Left kidney (tissue), 2 donors: ENCODE data around the gene GADD45G. TPM values are rescaled to one million over a fixed set of nuclear protein-coding genes. Genes with fewer than 3 reads are reported as not detected.

ENCODE experiments used
- DNase-seq: peaks from one replicate; pipeline ENCODE4 v3.0.0-alpha.2; 2013
- polyA plus RNA-seq: library from polyadenylated mRNA; unstranded; fragments of 120-200 nt; gene quantifications from one replicate; pipeline ENCODE4 v1.2.1, GENCODE V29; 2013; ENCODE audit not compliant: insufficient read length

The GADD45G gene
- polyA plus RNA-seq, 1 donor = 1.7 TPM

DNA sequence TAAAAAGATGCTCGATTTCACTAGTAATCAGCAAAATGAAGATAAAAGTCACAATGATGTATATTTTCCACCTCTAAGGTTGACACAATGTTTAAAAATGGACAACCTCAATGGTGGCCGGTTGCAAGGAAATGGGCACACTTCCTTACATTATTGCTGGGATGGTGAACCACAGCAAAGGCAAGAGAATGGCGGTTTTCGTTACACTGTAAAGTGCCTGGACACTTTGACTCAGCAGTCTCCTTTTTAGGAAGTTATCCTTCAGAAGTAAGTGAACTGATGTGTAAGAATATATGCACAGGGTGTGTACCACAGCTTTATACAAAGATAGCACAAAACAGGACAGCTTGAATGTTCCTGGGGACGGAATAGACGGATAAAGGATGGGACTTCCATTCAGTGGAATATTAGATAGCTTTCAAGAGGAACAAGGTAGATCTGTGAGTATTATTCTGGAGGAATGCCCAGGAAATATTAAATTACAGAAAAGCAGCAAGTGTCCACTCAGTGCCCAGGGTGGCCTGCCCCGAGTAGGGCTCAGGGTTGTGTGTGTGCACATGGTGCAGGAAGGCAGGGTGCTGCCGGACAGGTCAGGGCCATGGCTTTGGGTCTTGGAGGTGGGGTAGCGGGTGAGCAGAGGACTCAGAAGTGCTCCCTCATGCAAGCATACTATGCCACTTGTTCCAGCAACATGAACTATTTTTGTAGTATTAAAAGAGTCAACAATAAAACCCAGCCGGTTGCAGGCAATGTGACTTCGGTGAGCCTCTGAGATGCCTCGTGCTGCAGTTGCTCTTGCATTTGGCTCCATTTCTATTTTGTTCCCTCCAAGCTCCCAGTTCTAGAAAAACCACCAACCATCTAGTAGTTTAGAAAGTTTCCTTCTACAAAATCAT lies 24.5 kb downstream of the GADD45G start:
- no peak for DNase-seq

DNA sequence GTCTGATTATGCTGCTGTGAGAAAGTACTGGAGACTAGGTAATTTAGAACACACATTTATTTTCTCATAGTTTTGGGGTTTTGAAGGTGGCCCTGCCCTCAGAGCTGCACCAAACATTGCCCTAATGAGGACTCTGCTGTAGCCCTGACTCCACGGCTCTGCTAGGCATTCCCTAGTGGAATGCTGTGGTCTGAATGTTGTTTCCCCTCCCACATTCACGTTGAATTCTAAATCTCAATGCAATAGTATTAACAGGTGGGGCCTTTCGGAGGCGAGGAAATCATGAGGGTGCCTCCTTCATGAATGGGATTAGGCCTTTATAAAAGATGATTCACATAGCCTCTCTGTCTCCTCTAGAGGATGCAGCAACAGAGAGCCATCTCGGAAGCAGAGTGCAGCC lies 25.7 kb downstream of the GADD45G start:
- no peak for DNase-seq

GRCh38 chr9:89631384-89631783 lies 26.6 kb downstream of the GADD45G start:
- no peak for DNase-seq

DNA sequence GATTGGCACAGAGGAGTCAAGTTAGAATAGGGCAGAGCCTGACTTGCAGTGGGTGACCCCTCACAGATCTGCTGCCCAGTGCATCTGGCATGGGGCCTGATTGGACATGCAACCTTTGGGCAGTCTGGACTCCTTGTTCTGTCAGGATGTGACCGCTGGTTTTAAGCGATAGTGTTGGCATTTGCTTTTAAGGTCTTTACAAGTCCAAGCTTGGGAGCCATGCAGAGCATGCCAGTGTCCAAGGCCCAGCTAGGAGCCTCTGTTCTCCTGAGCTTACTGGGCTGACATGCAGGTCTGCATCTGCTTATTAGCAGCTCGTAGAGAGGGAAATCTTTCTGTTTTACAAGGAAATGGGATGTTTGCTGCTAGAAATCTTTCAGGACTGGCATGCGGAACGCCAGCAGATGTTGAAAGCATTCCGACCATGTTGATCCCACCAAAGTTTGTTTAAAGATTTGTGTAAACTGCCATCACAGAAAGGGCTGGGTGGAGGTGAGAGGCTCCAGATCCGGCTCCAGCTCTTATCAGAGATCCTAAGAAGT lies 27.5 kb downstream of the GADD45G start:
- DNase-seq = no peak

- DNase-seq = no peak
Observed at GRCh38 chr9:89632736-89633135, 27.9 kb downstream of the GADD45G start.

DNA sequence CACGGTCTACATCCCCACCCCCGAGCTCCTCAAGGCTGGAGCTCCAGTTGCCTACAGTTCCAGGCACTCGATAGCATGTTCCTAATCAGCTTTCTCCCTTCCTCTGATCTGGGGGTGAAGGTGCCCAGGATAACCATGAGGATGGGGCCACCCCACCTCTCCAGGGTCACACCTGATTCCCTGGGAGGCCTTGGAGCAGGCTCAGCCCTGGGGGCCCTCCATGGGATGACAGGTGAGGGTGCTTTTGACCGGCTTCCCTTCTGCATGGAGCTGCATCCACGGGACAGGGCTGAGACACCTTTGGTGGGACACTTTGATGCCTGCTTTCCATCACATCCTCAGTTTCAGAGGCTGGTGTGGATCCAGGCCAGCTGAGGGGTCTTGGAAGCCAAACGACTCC lies 28.6 kb downstream of the GADD45G start:
- no peak for DNase-seq

- DNase-seq = no peak
Observed at GRCh38 chr9:89633920-89634319, 29.1 kb downstream of the GADD45G start.

- no peak for DNase-seq
Observed at GRCh38 chr9:89634995-89635742, 30.4 kb downstream of the GADD45G start.

DNA sequence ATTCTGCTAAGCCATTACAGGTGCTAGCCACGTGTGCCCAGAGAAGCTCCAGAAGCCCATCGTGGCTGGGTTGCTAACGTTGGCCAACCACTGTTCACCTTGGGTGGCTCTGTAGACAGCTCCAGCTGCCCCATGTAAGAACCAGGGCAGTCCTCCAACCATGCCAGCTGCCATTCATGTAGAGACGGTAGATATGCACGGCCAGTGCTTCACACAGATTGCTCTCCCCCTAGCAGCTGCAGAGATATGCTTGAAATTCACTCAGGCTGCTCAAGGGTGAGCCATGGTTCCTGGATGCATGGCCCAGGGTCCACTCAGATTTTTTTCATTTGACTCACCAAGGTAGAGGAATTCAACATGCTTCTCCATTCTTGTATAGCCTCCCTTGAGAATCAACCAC lies 31.0 kb downstream of the GADD45G start:
- DNase-seq = no peak

- DNase-seq = no peak
Observed at GRCh38 chr9:89637787-89638186, 33.0 kb downstream of the GADD45G start.

- no peak for DNase-seq
Observed at GRCh38 chr9:89638359-89638758, 33.5 kb downstream of the GADD45G start.

- no peak for DNase-seq
Observed at GRCh38 chr9:89638893-89639292, 34.1 kb downstream of the GADD45G start.

- no peak for DNase-seq
Observed at GRCh38 chr9:89639367-89639795, 34.6 kb downstream of the GADD45G start.

- no peak for DNase-seq
Observed at GRCh38 chr9:89639961-89640360, 35.1 kb downstream of the GADD45G start.

DNA sequence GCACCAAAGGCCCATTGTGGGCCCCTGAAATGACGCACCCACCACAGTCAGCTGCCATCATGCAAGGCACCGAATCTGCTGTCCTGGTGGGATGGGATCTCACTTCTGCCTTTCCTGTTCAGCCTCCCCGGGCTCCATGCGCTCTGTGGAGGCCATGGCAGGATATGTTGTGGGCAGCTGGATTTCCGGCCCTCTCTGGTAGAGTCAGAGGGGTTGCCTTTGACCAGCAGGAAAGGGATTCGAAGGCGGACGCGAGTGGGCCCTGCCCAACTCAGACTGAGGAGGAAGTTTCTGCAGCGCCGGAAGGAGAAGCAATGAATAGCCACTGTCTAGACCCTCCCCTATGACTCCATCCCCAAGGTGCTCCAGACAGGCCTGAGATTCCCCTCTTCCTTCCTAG lies 35.5 kb downstream of the GADD45G start:
- no peak for DNase-seq

- DNase-seq = no peak
Observed at GRCh38 chr9:89640801-89641200, 36.0 kb downstream of the GADD45G start.

DNA sequence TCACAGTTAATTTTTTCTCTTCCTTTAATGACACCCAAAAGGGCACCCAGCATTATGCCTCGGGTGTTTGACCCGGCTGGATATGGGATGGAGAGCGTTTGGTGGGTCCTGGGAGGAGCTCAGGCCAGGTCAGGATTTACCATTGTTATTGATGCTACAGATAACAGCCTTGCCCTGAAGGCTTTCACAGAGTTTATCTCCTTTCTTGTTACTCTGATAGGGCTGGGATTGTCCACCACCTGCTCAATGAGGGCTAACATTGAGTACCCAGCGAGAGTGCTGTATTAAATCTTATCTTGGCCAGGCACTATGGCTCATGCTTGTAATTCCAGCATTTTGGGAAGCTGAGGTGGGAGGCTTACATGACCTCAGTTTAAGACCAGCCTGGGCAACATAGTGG lies 37.2 kb downstream of the GADD45G start:
- no peak for DNase-seq

DNA sequence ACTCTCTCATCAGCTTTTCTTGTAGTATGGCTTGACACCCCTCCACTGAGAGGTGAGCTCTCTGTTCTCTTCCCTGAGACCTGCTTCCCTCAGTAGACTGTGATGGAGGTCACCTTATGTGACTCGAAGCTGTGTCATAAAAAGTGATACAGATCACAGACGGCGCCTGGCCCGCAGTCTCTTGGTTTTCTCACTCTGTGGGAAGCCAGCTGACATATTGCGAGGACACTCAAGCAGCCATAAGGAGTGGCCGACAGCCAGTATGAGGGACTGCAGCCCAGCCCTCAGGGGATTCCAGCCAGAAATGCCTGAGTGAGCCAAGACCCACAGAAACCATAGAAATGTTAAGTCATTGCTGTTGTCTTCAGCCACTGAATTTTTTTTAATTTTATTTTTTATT lies 38.0 kb downstream of the GADD45G start:
- no peak for DNase-seq

DNA sequence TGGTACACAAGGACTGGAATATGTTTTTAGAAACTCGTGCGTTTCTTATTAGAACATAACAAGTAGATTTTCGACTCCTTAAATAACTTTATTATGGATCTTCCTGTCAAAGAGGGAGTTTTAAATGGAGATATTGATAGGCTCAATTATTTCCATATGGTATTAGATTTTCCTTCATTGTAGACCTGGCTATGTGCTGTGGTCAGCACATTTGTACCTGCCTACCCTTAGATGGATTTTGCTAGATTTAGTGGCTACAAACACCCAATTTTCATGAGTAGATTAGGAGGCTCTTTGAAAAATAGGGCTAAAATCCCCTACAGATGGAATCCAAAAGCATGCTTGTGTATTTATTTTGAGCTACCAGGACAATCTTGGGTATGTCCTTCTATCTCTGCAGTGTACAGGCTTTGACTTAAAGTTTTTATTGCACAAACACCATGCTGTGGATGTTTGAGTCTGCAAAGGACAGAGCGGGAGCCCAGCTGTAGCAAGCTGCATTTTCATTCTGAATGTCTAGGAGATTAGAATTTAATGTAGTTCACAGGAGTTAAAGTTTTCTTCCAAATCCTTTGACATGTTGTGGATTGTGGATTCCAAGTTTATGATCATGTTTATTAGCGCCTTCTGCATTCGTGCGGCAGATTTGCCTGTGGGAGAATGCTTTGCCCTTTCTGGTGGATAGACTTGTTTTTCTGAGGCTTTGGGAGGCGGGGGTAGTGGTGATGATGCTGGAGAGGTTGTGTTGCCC lies 41.6 kb downstream of the GADD45G start:
- no peak for DNase-seq

GRCh38 chr9:89647366-89648128 lies 42.7 kb downstream of the GADD45G start:
- no peak for DNase-seq

DNA sequence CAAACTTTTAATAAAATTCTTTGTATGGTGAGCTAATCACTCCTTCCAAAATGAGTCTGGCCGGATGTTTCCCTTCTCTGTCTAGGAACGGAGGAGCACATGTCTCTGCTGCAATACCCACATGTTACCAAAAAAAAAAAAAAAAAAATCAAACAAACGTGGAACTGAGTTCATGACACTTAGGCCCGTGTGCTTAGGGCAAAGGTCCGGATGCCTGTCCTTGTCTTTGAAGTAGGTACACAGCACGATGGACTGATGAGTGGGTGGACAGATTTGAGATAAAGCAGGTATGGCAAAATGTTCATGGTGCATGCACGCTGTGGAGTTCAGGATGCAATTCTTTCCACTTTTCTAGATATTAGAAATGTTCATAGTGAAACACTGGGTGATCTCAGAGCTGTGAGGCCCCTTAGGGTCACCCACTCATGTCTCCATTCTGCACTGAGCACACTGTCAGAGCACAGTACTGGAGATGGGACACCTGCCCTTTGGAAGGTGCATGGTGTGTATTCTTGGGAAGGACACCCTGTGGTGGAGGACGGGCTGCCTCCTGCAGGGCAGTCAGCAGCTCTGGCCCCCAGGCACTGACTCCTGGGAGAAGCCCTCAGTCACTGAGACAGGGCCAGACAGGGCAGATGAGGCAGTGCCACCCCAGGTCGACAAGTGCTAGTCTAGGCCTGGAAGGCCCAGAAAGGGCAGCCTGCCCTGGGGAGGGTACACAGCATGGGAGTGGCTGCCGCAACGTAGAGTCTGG lies 43.6 kb downstream of the GADD45G start:
- no peak for DNase-seq
